GF-D8 (cell line): Measurements from ENCODE around the gene ABCA5.
"Not testable (repeated sequence)": the region's sequence is repeated elsewhere in the genome, so short reads cannot be mapped to it uniquely, and the experiment has no call there.

Experiments used
- DNase-seq: peaks from one replicate; lab custom pipeline; 2025; lab: John Stamatoyannopoulos, UW

Gene ABCA5

DNA sequence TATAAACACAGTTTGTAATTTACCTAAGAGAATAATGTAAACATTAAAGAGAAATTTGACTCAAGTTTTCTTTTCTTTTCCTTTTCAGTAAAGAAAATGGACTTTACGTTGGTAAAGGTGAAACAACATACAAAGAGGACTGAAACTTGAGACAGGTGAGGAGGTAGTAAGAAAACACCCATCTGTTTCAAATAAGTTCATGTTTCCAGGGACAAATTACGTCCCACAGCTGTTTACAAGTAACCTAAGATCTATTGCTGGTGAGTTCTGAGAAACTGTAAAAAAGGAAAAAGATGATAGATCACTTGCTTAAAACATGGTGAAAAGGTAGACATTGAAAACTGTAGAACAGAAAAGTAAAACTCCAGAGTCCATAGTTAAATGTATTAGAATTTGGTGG lies 4.8 kb upstream of the ABCA5 start:
- DNase-seq: no peak

DNA sequence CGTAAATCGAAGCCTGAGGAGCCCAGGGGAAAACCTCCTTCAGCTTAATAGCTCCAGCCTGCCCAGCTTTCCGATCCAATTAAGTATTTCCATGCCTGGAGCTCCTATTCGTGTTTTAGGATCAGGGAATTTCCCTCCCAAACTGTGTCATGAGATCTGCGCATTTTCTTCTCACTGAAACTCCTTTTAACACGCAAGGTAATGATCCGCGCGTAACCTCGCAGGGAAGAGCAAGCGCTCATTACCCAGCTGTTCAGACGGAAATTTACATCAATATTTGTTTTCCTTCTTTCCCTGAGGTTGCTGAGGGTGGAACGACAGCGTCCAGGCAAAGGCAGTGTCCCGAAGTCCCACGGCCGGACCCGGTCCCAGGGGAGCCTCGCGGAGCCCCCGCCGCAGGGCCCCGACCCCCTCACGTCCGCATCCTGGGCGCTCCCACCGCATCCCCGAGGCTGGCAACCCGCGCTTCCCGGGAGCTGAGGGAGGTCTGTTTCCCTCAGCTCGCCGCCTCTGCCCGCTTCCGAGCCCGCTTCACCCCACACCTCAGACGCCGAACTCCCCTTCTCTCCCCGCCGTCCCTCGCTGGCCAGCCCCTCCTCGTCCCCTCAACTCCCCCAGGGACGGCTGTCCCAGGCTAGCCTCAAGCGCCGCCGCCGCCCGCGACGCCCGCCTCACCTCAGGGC lies 415 bp downstream of the ABCA5 start:
- DNase-seq: no peak

DNA sequence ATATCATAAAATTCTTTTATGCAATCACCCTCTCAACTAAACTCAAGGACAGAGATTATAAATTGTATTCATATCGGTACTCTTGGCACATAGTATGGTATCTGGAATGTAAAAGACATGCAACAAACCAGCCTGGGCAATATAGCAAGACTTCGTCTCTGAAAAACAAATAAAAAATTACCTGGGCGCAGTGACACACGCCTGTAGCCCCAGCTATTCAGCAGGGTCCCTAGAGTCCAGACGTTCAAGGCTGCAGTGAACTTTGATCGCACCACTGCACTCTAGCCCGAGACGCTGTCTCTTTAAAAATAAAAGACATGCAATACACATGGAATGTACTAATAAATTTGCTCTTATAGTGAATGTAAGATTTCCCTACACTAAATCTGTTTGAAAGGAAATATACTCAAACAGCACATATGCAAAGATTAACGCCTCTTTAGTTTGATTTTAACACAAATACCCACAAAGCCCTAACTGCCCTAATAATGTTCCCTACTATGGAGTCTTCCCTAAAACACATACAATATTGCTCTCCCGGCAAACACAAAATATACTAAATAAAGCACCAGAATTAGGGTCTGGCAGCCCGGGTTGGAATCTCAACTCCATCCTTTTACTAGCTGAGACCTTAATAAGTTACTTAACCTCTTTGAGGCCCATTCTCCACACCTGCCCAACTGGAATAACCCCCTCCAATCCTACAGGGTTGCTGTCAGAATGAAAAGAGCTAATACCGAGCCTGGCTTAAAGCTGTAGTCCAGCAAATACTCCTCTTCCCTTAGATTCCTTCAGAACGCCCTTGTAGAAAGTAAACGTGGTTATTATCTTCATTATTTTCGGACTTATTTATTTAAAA lies 1.2 kb downstream of the ABCA5 start:
- no peak for DNase-seq

DNA sequence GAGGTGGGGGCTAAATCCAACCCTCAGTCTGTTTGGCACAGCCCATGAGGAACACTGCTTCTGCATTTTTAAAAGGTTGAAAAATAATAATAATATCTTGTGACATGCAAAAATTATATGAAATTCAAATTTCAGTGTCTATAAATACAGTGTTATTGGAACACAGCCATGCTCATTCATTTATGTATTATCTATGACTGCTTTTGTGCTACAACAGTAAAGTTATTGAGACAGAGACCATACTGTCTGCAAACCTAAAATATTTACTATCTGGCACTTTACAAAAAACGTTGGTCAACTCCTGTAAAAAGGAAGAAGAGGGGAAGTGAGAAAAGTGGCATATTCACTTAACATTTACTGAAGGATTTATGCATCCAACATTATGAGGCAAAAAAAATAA lies 3.1 kb downstream of the ABCA5 start:
- no peak for DNase-seq

DNA sequence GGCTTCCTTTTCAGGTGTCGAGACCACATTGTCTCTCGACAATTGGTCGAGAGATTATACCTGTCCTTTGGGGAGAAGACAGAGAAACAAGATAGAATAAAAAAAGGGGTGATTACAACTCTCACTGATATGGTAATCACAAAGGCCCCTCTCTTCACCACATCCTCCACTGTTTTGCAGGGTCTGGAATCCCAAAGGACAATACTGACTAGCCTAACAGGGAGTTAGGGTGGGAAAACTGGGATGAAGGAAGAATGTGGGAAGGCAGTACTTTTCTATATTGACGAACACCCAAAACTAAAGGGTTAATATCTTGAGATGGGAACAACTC lies 6.1 kb downstream of the ABCA5 start:
- no peak for DNase-seq

DNA sequence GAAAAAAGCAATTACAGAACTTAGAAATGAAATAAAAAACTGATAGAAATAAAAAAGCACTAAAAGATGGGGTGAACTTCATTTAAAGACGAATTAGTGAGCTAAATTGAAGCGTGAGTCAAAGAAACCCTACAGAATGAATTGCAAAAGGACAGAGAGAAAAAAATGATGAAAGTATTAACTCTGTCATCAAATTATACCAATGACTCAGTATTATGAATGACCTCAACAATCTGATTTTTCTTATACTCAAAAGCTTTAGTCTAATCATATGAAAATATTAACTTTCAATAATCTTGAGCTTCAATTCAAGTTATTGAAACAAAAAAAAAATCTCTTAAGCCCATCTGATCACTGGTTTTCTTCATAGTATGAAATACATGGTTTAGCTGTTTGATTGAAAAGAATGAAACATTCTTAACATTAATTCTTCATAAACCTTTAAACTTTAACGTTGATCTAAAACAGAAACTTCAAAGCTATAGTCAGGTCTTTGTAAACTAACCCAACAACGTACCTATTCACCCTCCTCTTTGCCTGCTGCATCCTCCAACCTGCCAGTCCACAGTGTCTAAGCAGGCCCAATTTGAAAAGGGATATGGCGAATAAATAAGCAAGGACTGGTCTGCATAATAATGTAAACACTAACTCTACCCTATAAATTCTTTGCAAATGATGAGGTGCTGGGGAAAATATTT lies 6.6 kb downstream of the ABCA5 start:
- DNase-seq: no peak

DNA sequence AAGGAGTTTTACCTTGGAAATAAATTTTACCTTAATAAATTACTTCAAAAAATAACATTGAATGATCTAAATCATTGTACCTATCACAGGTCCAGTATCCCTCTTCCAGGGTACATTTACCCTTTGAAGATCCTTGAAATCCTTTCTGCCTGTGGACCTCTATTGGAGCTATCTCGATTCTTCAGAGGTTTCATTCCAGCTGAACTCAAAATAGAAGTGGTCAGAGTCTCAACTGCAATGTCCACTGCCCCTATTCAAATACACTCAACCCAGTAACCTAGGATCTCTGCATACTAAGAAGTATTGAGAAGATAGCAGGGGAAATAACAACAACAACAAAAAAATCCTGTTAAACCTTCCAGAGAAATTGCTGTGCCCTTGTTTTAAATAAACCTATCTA lies 9.3 kb downstream of the ABCA5 start:
- no peak for DNase-seq

DNA sequence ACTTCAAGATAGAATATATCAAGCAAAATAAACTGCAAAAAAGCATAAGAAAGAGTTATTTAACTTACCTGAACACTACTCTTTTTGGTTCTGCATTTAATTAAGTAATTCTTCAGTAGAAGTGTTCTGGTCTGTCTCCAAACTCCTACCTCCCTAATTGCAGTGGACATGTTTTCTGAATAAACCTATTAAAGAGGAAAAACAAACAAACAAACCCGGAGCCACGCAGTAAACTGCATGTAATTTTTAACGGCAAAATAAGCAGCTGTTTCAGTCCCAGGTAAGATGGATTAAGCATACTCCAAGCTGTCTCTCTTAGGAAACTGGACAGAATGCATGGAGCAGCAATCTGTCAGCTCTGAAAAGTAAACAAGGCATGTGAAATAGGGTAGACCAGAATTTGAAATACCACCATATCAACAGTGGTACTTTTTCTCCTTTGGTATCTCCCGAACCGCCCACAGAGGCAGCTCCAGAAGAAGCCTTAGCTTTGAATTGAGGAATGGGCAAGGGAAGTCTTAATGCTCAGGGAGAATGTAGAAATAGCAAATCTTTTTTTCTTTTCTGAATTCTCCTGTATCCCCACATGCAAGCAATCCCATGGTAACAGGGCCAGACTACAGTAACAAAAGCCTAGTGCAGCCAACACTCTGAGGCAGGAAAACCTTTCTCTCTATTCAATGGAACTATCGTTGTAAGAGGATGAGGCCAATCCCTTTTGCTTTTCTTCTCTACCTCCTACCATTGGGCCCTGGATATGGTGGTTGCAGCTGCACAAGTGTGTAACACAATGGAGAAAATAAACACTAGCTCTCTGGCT lies 12.5 kb downstream of the ABCA5 start:
- no peak for DNase-seq

DNA sequence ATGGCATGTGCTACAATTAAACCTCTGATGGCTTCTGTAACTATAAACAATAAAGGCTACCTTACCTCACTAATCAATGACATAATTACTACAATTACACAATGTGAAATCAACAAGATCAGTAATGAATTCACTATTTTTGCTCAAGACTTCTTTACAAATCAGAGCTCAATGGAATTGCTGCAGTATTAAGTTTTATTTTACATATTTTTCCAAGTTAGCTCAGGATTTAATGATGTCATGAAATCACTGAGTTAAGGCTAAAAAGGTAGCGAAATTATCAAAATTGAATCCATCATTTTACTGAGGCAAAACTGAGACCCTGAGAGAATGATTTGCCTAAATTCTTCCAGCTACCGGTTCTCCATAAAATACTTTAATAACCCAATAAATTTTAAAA lies 21.8 kb downstream of the ABCA5 start:
- no peak for DNase-seq

DNA sequence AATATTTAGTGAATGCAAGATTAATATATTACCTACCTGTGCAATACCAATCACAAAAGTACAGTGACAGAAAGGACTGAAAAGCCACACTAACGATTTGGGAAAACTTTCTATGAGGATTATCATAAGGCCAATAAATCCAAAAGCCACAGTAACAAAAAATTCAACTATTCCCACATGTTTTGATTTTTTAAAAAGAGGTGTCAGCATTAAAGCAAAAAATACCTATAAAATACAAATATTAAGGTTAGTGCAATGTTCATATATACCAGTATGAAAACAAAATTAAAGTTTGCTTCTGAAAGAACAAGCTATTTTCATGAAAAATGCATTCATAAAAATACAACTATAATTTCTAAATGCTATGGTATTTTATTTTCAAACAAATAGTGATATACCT lies 24.3 kb downstream of the ABCA5 start:
- DNase-seq: no peak

DNA sequence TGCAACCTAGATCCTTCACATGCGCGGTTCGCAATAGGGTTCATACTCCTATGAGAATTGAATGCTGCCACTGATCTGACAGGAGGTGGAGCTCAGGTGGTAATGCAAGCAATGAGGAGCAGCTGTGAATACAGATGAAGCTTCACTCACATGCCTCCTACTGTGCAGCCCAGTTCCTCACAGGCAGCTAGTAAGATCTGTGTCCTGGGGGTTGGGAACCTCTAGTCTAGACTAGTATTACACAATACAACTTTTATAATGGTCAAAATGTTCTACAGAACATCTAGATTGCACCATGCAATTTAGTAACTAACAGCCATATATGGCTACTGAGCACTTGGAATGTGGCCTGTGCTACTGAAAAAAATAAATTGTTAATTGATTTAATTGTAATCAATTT lies 26.7 kb downstream of the ABCA5 start:
- no peak for DNase-seq

DNA sequence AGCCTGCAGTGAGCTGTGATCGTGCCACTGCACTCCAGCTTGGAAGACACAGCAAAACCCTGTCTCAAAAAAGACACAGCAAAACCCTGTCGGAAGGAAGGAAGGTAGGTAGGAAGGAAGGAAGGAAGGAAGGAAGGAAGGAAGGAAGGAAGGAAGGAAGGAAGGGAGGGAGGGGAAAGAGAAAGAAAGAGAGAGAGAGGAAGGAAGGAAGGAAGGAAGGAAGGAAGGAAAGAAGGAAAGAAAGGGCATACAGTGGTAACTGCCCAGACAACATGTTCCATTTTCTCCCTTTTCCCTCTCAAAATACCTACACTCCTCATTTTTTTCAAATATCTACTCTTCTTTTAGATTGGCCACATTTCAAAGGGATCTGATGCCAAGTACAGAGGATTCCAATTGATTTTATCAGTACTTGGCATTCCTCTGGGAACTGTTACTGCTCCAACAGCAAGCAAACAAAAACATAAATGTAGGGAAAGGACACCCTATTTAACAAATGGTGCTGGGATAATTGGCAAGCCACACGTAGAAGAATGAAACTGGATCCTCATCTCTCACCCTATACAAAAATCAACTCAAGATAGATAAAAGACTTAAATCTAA lies 28.7 kb downstream of the ABCA5 start:
- not testable (repeated sequence) for DNase-seq

DNA sequence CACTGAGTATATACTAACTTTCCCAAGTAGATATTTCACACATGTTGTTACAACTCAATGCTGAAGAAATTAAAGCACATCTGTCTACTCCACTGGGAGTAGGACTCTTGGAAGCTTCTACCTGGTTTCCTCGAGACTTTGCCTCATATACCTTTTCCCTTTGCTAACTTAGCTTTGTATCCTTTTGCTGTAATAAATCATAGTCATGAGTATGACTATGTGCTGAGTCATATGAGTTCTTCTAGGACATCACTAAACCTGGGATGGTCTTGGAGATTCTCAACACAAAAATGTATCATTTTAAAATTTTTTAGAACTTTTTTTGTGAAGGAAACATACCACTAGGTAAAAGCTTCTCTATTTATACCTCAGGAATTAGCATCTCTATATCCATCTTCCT lies 39.8 kb downstream of the ABCA5 start:
- DNase-seq: no peak

DNA sequence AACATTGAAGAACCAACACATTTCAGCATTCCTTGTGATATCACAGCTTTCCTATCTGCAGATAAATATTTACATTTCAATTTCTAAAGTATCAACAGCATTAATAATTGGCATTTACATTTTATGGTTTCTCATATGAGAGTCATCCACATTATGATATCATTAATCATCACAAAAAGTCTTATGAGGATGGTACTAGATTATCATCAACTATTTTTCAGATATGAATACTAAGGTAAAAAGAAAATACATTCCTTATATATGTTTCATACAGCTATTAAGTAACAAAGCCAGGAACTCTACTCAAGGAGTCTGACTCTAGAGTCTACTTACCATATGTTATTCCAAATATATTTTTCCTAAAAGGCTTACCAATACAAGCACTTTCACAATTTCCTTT lies 40.7 kb downstream of the ABCA5 start:
- no peak for DNase-seq

DNA sequence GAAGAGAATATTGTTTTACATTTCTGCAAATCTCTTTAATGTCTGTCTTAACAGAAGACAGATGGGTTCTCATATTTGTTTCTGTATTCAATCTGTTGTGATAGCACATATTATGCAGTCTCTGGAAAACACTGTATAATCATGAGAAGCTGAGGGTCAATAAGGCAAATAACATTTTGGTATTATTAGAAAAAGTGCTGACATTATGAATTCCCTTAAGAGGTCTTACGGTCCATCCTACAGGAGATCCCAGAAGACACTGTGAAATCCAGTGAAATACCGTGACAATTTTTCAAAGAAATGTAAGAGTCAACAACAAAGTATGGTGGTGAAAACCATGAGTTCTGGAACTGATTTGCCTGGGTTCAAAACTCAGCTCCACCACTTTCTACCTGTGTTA lies 42.3 kb downstream of the ABCA5 start:
- DNase-seq: no peak

DNA sequence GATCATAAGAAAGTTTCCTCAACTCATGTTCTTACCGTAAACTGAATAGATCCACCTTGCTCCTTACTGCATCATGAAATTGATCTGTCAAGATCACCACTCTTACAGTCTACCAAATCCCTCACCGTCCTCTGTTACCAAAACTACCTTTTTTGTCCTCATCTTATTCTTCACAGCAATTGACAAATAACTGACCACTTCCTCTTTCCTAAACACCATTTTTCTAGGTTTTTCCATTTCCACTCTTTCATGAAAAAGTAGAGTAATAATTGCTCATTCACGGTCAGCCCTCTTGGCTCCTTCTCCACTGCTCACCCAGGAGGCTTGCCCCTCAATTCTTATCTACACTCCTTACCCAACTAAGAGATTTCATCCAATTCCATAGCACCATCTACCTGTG lies 44.9 kb downstream of the ABCA5 start:
- DNase-seq: no peak

DNA sequence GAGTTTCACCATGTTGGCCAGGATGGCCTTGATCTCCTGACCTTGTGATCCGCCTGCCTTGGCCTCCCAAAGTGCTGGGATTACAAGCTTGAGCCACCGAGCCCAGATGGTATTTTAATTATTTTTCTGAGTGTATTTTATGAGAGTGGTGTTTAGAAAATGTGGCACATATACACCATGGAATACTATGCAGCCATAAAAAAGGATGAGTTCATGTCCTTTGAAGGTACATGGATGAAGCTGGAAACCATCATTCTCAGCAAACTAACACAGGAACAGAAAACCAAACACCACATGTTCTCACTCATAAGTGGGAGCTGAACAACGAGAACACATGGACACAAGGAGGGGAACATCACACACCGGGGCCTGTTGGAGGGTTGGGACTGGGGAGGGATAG lies 50.7 kb downstream of the ABCA5 start:
- DNase-seq: not testable (repeated sequence)

DNA sequence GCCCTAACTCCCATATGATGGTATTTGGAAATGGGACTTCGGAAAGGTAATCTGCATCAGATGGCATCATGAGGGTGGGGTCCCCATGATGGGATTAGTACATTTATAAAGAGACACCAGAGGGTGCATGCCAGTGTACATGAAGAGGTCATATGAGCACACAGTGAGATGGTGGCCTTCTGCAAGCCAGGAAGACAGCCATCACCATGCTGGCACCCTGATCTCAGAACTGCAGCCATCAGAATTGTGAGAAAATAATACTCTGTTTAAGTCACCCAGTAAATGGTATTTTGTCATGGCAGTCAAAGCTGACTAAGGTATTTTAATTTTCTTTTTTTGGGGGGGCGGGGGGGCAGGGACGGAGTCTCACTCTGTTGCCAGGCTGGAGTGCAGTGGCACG lies 51.2 kb downstream of the ABCA5 start:
- DNase-seq: no peak

DNA sequence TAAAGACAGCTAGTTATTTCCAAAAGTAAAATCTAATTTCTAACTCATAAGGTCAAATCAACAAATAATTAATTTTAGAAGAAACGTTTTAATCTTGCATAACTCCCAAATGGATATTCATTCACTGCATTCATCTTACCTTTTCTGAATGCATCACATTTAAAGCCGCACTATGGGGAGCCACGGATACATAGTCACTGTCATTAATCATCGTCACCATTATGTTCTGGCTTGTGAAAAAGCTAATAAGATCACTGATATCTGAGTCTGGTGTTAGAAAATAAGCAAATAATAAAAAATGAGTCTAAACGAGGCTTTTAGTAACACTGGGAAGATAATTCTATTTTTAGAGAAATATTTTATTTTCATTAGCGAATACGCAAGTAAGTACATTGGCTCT lies 55.9 kb downstream of the ABCA5 start:
- DNase-seq: no peak

DNA sequence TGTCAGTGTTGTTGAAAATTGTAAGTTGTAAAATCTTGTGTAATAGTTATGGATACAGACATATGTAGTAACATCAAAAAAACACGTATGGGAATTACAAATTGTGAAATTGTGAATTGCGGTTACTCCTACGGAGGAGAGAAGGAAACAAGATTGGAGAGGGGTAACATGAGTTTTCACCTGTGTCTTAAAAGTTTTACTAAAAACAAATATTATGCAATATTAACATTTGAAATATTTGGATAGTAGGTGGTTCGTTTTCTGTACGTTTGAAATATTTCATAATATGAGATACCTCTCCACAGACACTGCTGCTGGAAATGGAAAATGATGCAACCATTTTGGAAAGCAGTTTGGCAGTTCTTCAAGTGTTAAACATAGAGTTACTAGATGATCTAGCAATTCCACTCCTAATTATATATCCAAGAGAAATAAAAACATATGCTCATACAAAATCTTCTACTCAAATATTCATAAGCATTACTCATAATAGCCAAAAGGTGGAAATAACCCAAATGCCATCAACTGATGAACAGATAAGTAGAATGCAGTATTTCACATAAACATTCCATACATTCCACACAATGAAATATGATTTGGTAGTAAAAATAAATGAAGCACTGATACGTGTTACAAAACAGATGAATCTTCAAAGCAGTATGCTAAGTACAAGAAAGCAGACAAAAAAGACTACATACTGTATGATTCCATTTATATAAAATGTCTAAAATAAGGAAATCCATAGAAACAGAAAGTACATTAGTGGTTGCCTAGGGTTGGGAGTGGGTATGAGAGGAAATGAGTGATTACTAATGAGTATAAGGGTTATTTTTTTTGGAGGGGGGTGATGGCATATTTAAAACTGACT lies 57.6 kb downstream of the ABCA5 start:
- DNase-seq: no peak

DNA sequence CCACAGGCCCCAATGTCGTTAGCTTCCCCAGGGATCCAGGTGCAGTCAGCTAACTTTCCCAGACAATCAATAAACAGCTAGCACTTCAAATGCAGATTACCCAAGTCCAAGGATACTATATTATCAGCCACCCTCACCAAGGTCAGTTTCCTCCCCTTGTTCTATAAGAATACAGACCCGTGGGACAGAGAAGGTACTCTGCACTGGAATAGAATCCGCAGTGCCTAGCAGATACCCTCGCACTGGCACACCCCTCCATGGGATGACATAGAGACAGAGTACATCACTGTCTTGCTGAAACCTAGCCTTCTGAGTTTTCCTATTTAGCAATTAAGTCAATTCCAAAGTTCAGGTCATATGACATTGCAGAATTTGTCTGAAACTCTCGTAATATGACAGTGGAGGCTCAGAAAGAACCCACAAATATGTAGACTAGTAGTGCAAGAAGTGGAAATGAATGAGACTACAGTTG lies 58.4 kb downstream of the ABCA5 start:
- DNase-seq: no peak
